ENCODE measurements around the gene GNAT2. TPM values are rescaled to one million over a fixed set of nuclear protein-coding genes. Genes with fewer than 3 reads are reported as not detected.

Gene GNAT2
- total RNA-seq, 1 experiment from 2014 or later, result 0.20 TPM

DNA sequence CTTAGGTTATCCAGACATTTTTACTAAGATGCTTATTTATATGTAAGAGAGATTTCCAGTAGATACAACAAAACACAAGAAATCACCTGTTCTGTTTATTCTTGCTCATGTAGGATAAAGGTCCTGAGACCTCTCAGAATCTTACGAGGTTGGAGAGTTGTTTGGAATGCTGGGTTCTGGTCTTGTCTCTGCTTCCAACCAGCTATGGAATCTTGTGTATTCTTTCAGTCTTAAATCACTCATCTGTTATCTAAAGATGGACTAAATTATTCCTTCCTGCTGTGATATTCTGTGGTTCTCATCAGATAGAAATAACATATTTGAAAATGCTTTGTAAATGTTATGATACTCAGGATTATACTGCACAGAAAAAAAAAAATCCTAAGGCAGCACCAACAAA, 21.3 kb downstream of the GNAT2 start:
- H3T11ph ChIP-seq (ENCODE audit: low read length), result no peak overlapping the region
- no peaks in the 10 kb centered on the region for H3K23me2 ChIP-seq (ENCODE audit: insufficient read length, low read depth, low read length, poor library complexity, severe bottlenecking)
- H3K27ac ChIP-seq (ENCODE audit: insufficient read length, low read depth, low read length), result no peak overlapping the region
- no peak overlapping the region for H2BK5ac ChIP-seq (ENCODE audit: insufficient read length, low read length)
- H4K8ac ChIP-seq (replicated peaks; ENCODE audit: insufficient read length, low read depth, low read length), result no peak overlapping the region
- no peak overlapping the region for H2BK120ac ChIP-seq (ENCODE audit: low read depth, low read length, poor library complexity, severe bottlenecking)
- no peaks in the 10 kb centered on the region for H3K27me3 Mint-ChIP-seq (ENCODE audit: low read depth)
- no peak overlapping the region for H3K14ac ChIP-seq (ENCODE audit: insufficient read depth, low read length)
- H2BK20ac ChIP-seq (ENCODE audit: low read depth, low read length, poor library complexity, severe bottlenecking), result no peak overlapping the region
- H3K27me3 ChIP-seq (ENCODE audit: insufficient read depth, low read length), result no peaks in the 10 kb centered on the region
- TF ChIP-seq, protein P1, sequence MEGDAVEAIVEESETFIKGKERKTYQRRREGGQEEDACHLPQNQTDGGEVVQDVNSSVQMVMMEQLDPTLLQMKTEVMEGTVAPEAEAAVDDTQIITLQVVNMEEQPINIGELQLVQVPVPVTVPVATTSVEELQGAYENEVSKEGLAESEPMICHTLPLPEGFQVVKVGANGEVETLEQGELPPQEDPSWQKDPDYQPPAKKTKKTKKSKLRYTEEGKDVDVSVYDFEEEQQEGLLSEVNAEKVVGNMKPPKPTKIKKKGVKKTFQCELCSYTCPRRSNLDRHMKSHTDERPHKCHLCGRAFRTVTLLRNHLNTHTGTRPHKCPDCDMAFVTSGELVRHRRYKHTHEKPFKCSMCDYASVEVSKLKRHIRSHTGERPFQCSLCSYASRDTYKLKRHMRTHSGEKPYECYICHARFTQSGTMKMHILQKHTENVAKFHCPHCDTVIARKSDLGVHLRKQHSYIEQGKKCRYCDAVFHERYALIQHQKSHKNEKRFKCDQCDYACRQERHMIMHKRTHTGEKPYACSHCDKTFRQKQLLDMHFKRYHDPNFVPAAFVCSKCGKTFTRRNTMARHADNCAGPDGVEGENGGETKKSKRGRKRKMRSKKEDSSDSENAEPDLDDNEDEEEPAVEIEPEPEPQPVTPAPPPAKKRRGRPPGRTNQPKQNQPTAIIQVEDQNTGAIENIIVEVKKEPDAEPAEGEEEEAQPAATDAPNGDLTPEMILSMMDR (conservative IDR thresholded peaks at IDR 0.05), result no peak
- no peak overlapping the region for H3K18ac ChIP-seq (ENCODE audit: insufficient read length, low read depth, low read length)
- H3K4me1 Mint-ChIP-seq, result peaks cover 3 to 9% of the 10 kb centered on the region in 2 experiments; a peak in 1 of 4 replicates
- no peak overlapping the region for H4K91ac ChIP-seq (ENCODE audit: insufficient read length, low read depth, low read length)
- H3K4ac ChIP-seq (ENCODE audit: low read depth, low read length), result no peak overlapping the region
- no peaks in the 10 kb centered on the region for H3K79me1 ChIP-seq (ENCODE audit: insufficient read depth, low read depth, low read length, poor library complexity, severe bottlenecking)
- WGBS (ENCODE audit: extremely low coverage, insufficient read length, low lambda C conversion rate), result no CpG with 5 or more reads among the region's 1 CpG
- no peak overlapping the region for H3K4me3 Mint-ChIP-seq
- no peaks in the 10 kb centered on the region for H3K79me2 ChIP-seq (ENCODE audit: insufficient read depth, low read length)
- H3K27ac Mint-ChIP-seq, result no peak overlapping the region
- H3K56ac ChIP-seq (ENCODE audit: insufficient read length, low read depth, low read length), result no peak overlapping the region
- no peaks in the 10 kb centered on the region for H3K4me1 ChIP-seq (ENCODE audit: insufficient read depth, low read length)
- no peak overlapping the region for H4K5ac ChIP-seq (ENCODE audit: insufficient read length, low read depth, low read length)
- no peak overlapping the region for H3K4me2 ChIP-seq (ENCODE audit: insufficient read depth, insufficient read length, low read length)
- H3K9ac ChIP-seq (ENCODE audit: extremely low read depth, insufficient read length, low read length), result no peak overlapping the region
- no peak overlapping the region for H2AFZ ChIP-seq (ENCODE audit: low read length)
- H2BK15ac ChIP-seq (ENCODE audit: low read depth, low read length), result no peak overlapping the region
- H3K9me3 Mint-ChIP-seq, result no peaks in the 10 kb centered on the region
- H3K23ac ChIP-seq (ENCODE audit: insufficient read length, low read depth, low read length), result no peak overlapping the region
- H3K36me3 Mint-ChIP-seq (ENCODE audit: insufficient read depth in 1 of 3, low read depth in 3 of 3), result peaks cover 3 to 15% (median 12%) of the 10 kb centered on the region in 3 experiments; a peak in 5 of 7 replicates
- no peak overlapping the region for H2AK5ac ChIP-seq (ENCODE audit: insufficient read length, low read length)
- DNase-seq, result no peak
- H4K20me1 ChIP-seq (ENCODE audit: control insufficient read depth, insufficient read depth, insufficient read length), result no peaks in the 10 kb centered on the region
- H3K9me3 ChIP-seq (ENCODE audit: control insufficient read depth, low read depth, low read length), result no peaks in the 10 kb centered on the region
- no peak overlapping the region for H2BK12ac ChIP-seq (ENCODE audit: insufficient read length, low read depth, low read length)
